Keratinocyte (primary cell): ENCODE measurements around the gene ACACA. TPM values are rescaled to one million over a fixed set of nuclear protein-coding genes. Genes with fewer than 3 reads are reported as not detected.

Source experiments
- DNase-seq: peaks from one replicate; pipeline ENCODE4 v3.0.0-alpha.2; 2011; ENCODE audit warnings: low read depth, missing footprints, low spot score
- FAIRE-seq: peaks from 2 replicates; lab custom pipeline; 2011; peaks lifted over from hg19 to GRCh38; lab: Jason Lieb, UNC
- H2AFZ ChIP-seq: 2 replicates; pipeline ENCODE4 v1.6.0; 2012; ENCODE audit warnings: low read length, control low read depth, inconsistent platforms; ENCODE audit not compliant: control insufficient read depth
- H3K27ac ChIP-seq: 2 replicates; pipeline ENCODE4 v1.5.1; 2011; ENCODE audit warnings: low read length; ENCODE audit not compliant: control insufficient read depth, insufficient read depth
- H3K27me3 ChIP-seq: 3 replicates; pipeline ENCODE4 v1.6.0; 2011; ENCODE audit warnings: low read length; ENCODE audit not compliant: control insufficient read depth, insufficient read depth; ENCODE audit errors: extremely low read depth
- H3K36me3 ChIP-seq, 2 experiments: 2 replicates in 1 of 2; 3 replicates in 1 of 2; pipeline ENCODE4 v1.5.1; 2011; ENCODE audit warnings: low read length in 2 of 2, mild to moderate bottlenecking in 1 of 2; ENCODE audit not compliant: control insufficient read depth in 2 of 2, insufficient read depth in 2 of 2; ENCODE audit errors: extremely low read depth in 1 of 2
- H3K4me1 ChIP-seq: 3 replicates; pipeline ENCODE4 v1.5.1; 2011; ENCODE audit warnings: low read length; ENCODE audit not compliant: control insufficient read depth, insufficient read depth; ENCODE audit errors: extremely low read depth
- H3K4me2 ChIP-seq: 3 replicates; pipeline ENCODE4 v1.6.0; 2011; ENCODE audit warnings: low read depth, low read length; ENCODE audit not compliant: control insufficient read depth, insufficient read depth; ENCODE audit errors: extremely low read depth
- H3K4me3 ChIP-seq, 3 experiments: fragments of 200-600 bp in 1 of 3; sonication (generic) in 1 of 3; 2 replicates in 2 of 3; 3 replicates in 1 of 3; pipeline ENCODE4 v1.5.1; 2011 to 2016; ENCODE audit warnings: low read length in 3 of 3, mild to moderate bottlenecking in 3 of 3, control low read depth in 2 of 3, inconsistent platforms in 1 of 3, low read depth in 1 of 3, mixed read lengths in 1 of 3, mixed run types in 1 of 3, moderate library complexity in 1 of 3; ENCODE audit not compliant: control insufficient read depth in 2 of 3, insufficient read depth in 2 of 3; ENCODE audit errors: extremely low read depth in 1 of 3
- H3K79me2 ChIP-seq: 2 replicates; pipeline ENCODE4 v1.6.0; 2012; ENCODE audit warnings: low read length; ENCODE audit not compliant: control insufficient read depth, insufficient read depth
- H3K9ac ChIP-seq: 3 replicates; pipeline ENCODE4 v1.6.0; 2011; ENCODE audit warnings: low read length; ENCODE audit not compliant: control insufficient read depth, insufficient read depth; ENCODE audit errors: extremely low read depth
- H3K9me1 ChIP-seq: 3 replicates; pipeline ENCODE4 v1.6.0; 2011; ENCODE audit warnings: low read length; ENCODE audit not compliant: control insufficient read depth, insufficient read depth; ENCODE audit errors: extremely low read depth
- H3K9me3 ChIP-seq: 2 replicates; pipeline ENCODE4 v1.5.1; 2012; ENCODE audit warnings: low read depth, low read length; ENCODE audit not compliant: control insufficient read depth
- H4K20me1 ChIP-seq: 3 replicates; pipeline ENCODE4 v1.6.0; 2011; ENCODE audit warnings: low read length; ENCODE audit not compliant: control insufficient read depth, insufficient read depth; ENCODE audit errors: extremely low read depth
- CTCF ChIP-seq, 3 experiments: IDR thresholded peaks in 1 of 3; conservative IDR thresholded peaks in 1 of 3; optimal IDR thresholded peaks in 1 of 3; 2 replicates in 2 of 3; 3 replicates in 1 of 3; pipeline versions ENCODE3 to v1.5.1; 2011; ENCODE audit warnings: low read length in 3 of 3, mild to moderate bottlenecking in 3 of 3, moderate library complexity in 2 of 3, control low read depth in 1 of 3, inconsistent platforms in 1 of 3; ENCODE audit not compliant: insufficient read depth in 2 of 3; ENCODE audit errors: extremely low read depth in 1 of 3
- EZH2 ChIP-seq: IDR thresholded peaks from one replicate; pipeline ENCODE4 v1.6.1; 2012; ENCODE audit warnings: inconsistent platforms, mild to moderate bottlenecking, low read length, moderate library complexity
- dilution Hi-C: fragments of 300-500 bp; cut with MboI; formaldehyde crosslinking; loops from one replicate; pipeline ENCODE4 v1.7.0; 2020; ENCODE audit warnings: low sequenced_read_pairs; ENCODE audit not compliant: extremely low pct_ligation_motif_present
- polyA plus RNA-seq, 5 experiments: library from polyadenylated mRNA; depleted of rRNA in 3 of 5; stranded (reverse) in 3 of 5; stranded (forward) in 1 of 5; unstranded in 1 of 5; fragments of >200 nt; gene quantifications; 1 replicate in 1 of 5; 2 replicates in 3 of 5; 3 replicates in 1 of 5; pipeline versions ENCODE4 v1.2.1 to v1.2.3, GENCODE V29; 2011 to 2012; ENCODE audit warnings: missing spikeins in 2 of 5, low read depth in 1 of 5, low replicate concordance in 1 of 5

ACACA gene
- polyA plus RNA-seq, 1 donor (not counting 4 experiments of a cell fraction or from before 2014, with no cell fraction given), result 85.8 TPM

GRCh38 chr17:37338847-37339246, 67.8 kb downstream of the ACACA start:
- no peaks in the 10 kb centered on the region for H3K9me1 ChIP-seq
- H3K9me3 ChIP-seq, result no peaks in the 10 kb centered on the region
- FAIRE-seq (no peak), DNase-seq (no peak)
- H3K4me1 ChIP-seq, result no peaks in the 10 kb centered on the region
- peaks cover 4 to 12% of the 10 kb centered on the region in 2 experiments for H3K36me3 ChIP-seq
- no peak overlapping the region for H3K9ac ChIP-seq
- H4K20me1 ChIP-seq, result no peaks in the 10 kb centered on the region
- H3K4me2 ChIP-seq, result no peak overlapping the region
- no peak overlapping the region for H2AFZ ChIP-seq
- dilution Hi-C loops, result no loop called here
- no peaks in the 10 kb centered on the region for H3K27me3 ChIP-seq
- H3K27ac ChIP-seq, result no peak overlapping the region
- TF ChIP-seq CTCF (optimal IDR thresholded peaks at IDR 0.05 in 1 of 3, IDR thresholded peaks at IDR 0.05 in 1 of 3, conservative IDR thresholded peaks at IDR 0.05 in 1 of 3; ENCODE audit: extremely low read depth in 1 of 3, insufficient read depth in 2 of 3, low read length in 3 of 3) (no peak), EZH2 (no peak)
- H3K4me3 ChIP-seq, result no peak overlapping the region
- H3K79me2 ChIP-seq, result peaks cover 78% of the 10 kb centered on the region

DNA sequence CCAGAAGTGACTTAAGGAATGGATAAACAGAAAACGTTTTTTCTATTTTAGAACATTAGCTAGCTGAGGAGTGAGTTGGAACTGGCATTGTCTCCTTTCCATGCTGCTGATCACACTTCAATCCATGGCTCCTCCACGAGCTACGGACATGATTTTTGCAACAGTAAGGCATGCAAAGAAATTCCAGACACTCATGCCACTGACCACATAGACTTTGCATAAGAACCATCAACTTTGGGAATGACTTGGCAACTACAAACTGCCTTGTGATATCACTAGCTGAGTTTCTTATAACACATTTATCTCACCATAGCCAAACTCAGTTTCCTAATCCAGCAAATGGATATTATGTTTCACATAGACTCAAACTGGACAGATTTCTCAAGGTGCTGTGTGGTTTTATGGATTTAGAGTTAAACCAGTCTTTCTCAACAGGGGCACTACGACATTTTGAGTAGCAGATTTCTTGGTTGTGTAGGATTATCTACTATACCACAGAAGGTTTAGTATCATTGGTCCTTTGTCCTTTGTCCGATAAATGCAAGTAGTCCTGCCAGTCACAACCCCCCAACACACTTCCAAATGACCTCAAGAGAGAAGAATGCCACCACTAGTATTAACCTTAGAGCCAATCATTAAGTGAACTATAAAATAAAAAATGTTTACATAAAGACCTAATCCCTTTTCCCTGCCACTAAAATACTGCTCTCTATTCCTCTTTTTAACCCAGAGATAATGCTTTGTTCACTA, 79.1 kb downstream of the ACACA start:
- DNase-seq (no peak), FAIRE-seq (no peak)
- Histone ChIP-seq H3K27ac (no peak overlapping the region), H3K9me1 (no peaks in the 10 kb centered on the region), H3K27me3 (no peaks in the 10 kb centered on the region), H4K20me1 (peaks cover 5% of the 10 kb centered on the region), H3K79me2 (peaks cover 46% of the 10 kb centered on the region), H3K36me3 (peaks cover 7 to 13% of the 10 kb centered on the region in 2 experiments), H3K9me3 (no peaks in the 10 kb centered on the region), H2AFZ (no peak overlapping the region), H3K9ac (no peak overlapping the region), H3K4me2 (no peak overlapping the region), H3K4me3 (no peak overlapping the region), H3K4me1 (no peaks in the 10 kb centered on the region)
- no peak for TF ChIP-seq EZH2
- no peak for TF ChIP-seq CTCF (optimal IDR thresholded peaks at IDR 0.05 in 1 of 3, IDR thresholded peaks at IDR 0.05 in 1 of 3, conservative IDR thresholded peaks at IDR 0.05 in 1 of 3; ENCODE audit: extremely low read depth in 1 of 3, insufficient read depth in 2 of 3, low read length in 3 of 3)
- dilution Hi-C loops, result no loop called here
